Neuronal stem cell (in vitro differentiated cells): Measurements from ENCODE around the gene ACTR3C.
"Not testable (repeated sequence)": the region's sequence is repeated elsewhere in the genome, so short reads cannot be mapped to it uniquely, and the experiment has no call there.

Experiments
- DNase-seq: peaks from one replicate; pipeline ENCODE4 v3.0.0-alpha.2; 2013; ENCODE audit warnings: low spot score
- H2AFZ ChIP-seq: one replicate; pipeline ENCODE4 v1.6.1; 2013; ENCODE audit warnings: mild to moderate bottlenecking, low read length, inconsistent platforms
- H2AK5ac ChIP-seq: 2 replicates; pipeline ENCODE4 v1.6.1; 2013; ENCODE audit warnings: low read depth, mild to moderate bottlenecking, inconsistent platforms, low read length, moderate library complexity, mixed read lengths
- H2BK120ac ChIP-seq: 2 replicates; pipeline ENCODE4 v1.6.1; 2013; ENCODE audit warnings: low read depth, mild to moderate bottlenecking, inconsistent platforms, low read length, moderate library complexity, mixed read lengths
- H2BK12ac ChIP-seq: one replicate; pipeline ENCODE4 v1.6.1; 2013; ENCODE audit warnings: low read length, inconsistent platforms
- H2BK15ac ChIP-seq: 2 replicates; pipeline ENCODE4 v1.6.1; 2013; ENCODE audit warnings: mild to moderate bottlenecking, low read length, inconsistent platforms, mixed read lengths
- H2BK5ac ChIP-seq: one replicate; pipeline ENCODE4 v1.6.1; 2013; ENCODE audit warnings: inconsistent platforms, mild to moderate bottlenecking, low read length, moderate library complexity
- H3K14ac ChIP-seq: one replicate; pipeline ENCODE4 v1.6.1; 2013; ENCODE audit warnings: low read length, inconsistent platforms
- H3K18ac ChIP-seq: 2 replicates; pipeline ENCODE4 v1.6.1; 2013; ENCODE audit warnings: low read length, inconsistent platforms
- H3K23ac ChIP-seq: 2 replicates; pipeline ENCODE4 v1.6.1; 2013; ENCODE audit warnings: low read depth, mild to moderate bottlenecking, mixed read lengths, low read length, inconsistent platforms; ENCODE audit not compliant: poor library complexity
- H3K27ac ChIP-seq: replicated peaks from 3 replicates; pipeline ENCODE4 v1.5.1; 2013; ENCODE audit warnings: low read length, inconsistent platforms
- H3K27me3 ChIP-seq, 3 experiments: 2 replicates each; pipeline ENCODE4 v1.6.1; 2013; ENCODE audit warnings: low read length in 3 of 3, mild to moderate bottlenecking in 2 of 3, inconsistent platforms in 1 of 3, low read depth in 1 of 3, mixed read lengths in 1 of 3, moderate library complexity in 1 of 3; ENCODE audit not compliant: control insufficient read depth in 3 of 3, insufficient read depth in 3 of 3
- H3K36me3 ChIP-seq, 2 donors: replicated peaks in 1 of 2; 2 replicates each; pipeline ENCODE4 v1.6.1; 2013; ENCODE audit warnings: low read length in 2 of 2; ENCODE audit not compliant: control insufficient read depth in 2 of 2, insufficient read depth in 2 of 2
- H3K4ac ChIP-seq: 2 replicates; pipeline ENCODE4 v1.6.1; 2013; ENCODE audit warnings: inconsistent platforms, mild to moderate bottlenecking, low read length, moderate library complexity
- H3K4me1 ChIP-seq, 2 donors: 1 replicate in 1 of 2; 2 replicates in 1 of 2; pipeline ENCODE4 v1.6.1; 2013; ENCODE audit warnings: low read length in 2 of 2, low read depth in 1 of 2; ENCODE audit not compliant: control insufficient read depth in 2 of 2, insufficient read depth in 1 of 2
- H3K4me2 ChIP-seq: one replicate; pipeline ENCODE4 v1.6.1; 2013; ENCODE audit warnings: mild to moderate bottlenecking, low read length, inconsistent platforms; ENCODE audit not compliant: insufficient read depth, poor library complexity, severe bottlenecking
- H3K4me3 ChIP-seq, 2 donors: 2 replicates each; pipeline ENCODE4 v1.5.1; 2013; ENCODE audit warnings: low read length in 2 of 2, mild to moderate bottlenecking in 2 of 2, inconsistent platforms in 1 of 2, moderate library complexity in 1 of 2
- H3K79me1 ChIP-seq: one replicate; pipeline ENCODE4 v1.6.1; 2013; ENCODE audit warnings: low read depth, mild to moderate bottlenecking, inconsistent platforms, low read length, moderate library complexity
- H3K9ac ChIP-seq: one replicate; pipeline ENCODE4 v1.6.1; 2013; ENCODE audit warnings: mild to moderate bottlenecking, low read depth, low read length, inconsistent platforms; ENCODE audit not compliant: poor library complexity
- H3K9me3 ChIP-seq, 2 donors: replicated peaks in 1 of 2; 2 replicates each; pipeline versions ENCODE3 to v1.6.1; 2013; ENCODE audit warnings: low read length in 2 of 2, mild to moderate bottlenecking in 2 of 2, inconsistent platforms in 1 of 2, low read depth in 1 of 2, mixed read lengths in 1 of 2, moderate library complexity in 1 of 2; ENCODE audit not compliant: control insufficient read depth in 2 of 2, insufficient read depth in 1 of 2
- H4K8ac ChIP-seq: one replicate; pipeline ENCODE4 v1.6.1; 2013; ENCODE audit warnings: low read depth, mild to moderate bottlenecking, inconsistent platforms, low read length, moderate library complexity
- H4K91ac ChIP-seq: one replicate; pipeline ENCODE4 v1.6.1; 2013; ENCODE audit warnings: low read length, low read depth, mild to moderate bottlenecking, inconsistent platforms; ENCODE audit not compliant: poor library complexity
- WGBS, 2 donors: extraction: QIAGEN DNeasy Blood & Tissue Kit; methylation state at CpG; one replicate each; pipeline ENCODE4 v1.1.7; 2013; ENCODE audit warnings: missing lambda C conversion rate in 2 of 2, mixed read lengths in 1 of 2; ENCODE audit not compliant: insufficient read length in 2 of 2, insufficient replicate concordance in 1 of 2; ENCODE audit errors: extremely low coverage in 2 of 2; 5-methylcytosine and 5-hydroxymethylcytosine counted together

The ACTR3C gene

GRCh38 chr7:150306377-150306776 lies 17.0 kb downstream of the ACTR3C start:
- not testable (repeated sequence) for H3K23ac ChIP-seq, H4K8ac ChIP-seq, H2BK12ac ChIP-seq, H3K9ac ChIP-seq, H3K27ac ChIP-seq, H3K18ac ChIP-seq, H2AFZ ChIP-seq, H3K36me3 ChIP-seq, H2BK5ac ChIP-seq, H3K4ac ChIP-seq, H4K91ac ChIP-seq, H2BK15ac ChIP-seq, H2BK120ac ChIP-seq, H3K4me3 ChIP-seq, H3K4me1 ChIP-seq, H3K4me2 ChIP-seq, H3K27me3 ChIP-seq, H3K14ac ChIP-seq, H3K9me3 ChIP-seq, H2AK5ac ChIP-seq, DNase-seq, H3K79me1 ChIP-seq
- no CpG with 5 or more reads among the region's 5 CpGs for WGBS, 2 donors

- DNase-seq, H2BK5ac ChIP-seq, H2AK5ac ChIP-seq, H2BK12ac ChIP-seq, H4K91ac ChIP-seq, H3K27ac ChIP-seq, H3K4ac ChIP-seq, H3K14ac ChIP-seq, H3K4me2 ChIP-seq, H3K79me1 ChIP-seq, H2BK15ac ChIP-seq, H3K23ac ChIP-seq, H3K9ac ChIP-seq, H3K4me1 ChIP-seq, H3K4me3 ChIP-seq, H3K18ac ChIP-seq, H4K8ac ChIP-seq, H3K27me3 ChIP-seq, H2BK120ac ChIP-seq, H2AFZ ChIP-seq, H3K36me3 ChIP-seq, H3K9me3 ChIP-seq: not testable (repeated sequence)
- no CpG with 5 or more reads among the region's 2 CpGs for WGBS, 2 donors
These were observed 17.5 kb downstream of the ACTR3C start for GRCh38 chr7:150305903-150306284.

GRCh38 chr7:150305259-150305902 lies 18.0 kb downstream of the ACTR3C start:
- not testable (repeated sequence) for H3K27me3 ChIP-seq, H3K18ac ChIP-seq, H4K8ac ChIP-seq, H3K79me1 ChIP-seq, H4K91ac ChIP-seq, H3K9me3 ChIP-seq, H3K4ac ChIP-seq, H3K14ac ChIP-seq, H3K23ac ChIP-seq, H2AFZ ChIP-seq, H2BK15ac ChIP-seq, H2BK120ac ChIP-seq, H3K27ac ChIP-seq, H3K4me1 ChIP-seq, H2AK5ac ChIP-seq, H2BK12ac ChIP-seq, H3K4me3 ChIP-seq, DNase-seq, H3K9ac ChIP-seq, H2BK5ac ChIP-seq, H3K36me3 ChIP-seq, H3K4me2 ChIP-seq
- 100% methylated on average over 1 of the region's 11 CpGs; no CpG with 5 or more reads in 1 of the 2 donors for WGBS, 2 donors

GRCh38 chr7:150304499-150305258 lies 18.7 kb downstream of the ACTR3C start:
- H3K27me3 ChIP-seq, H4K8ac ChIP-seq, H3K4me1 ChIP-seq, H3K18ac ChIP-seq, H2BK5ac ChIP-seq, H3K4ac ChIP-seq, H4K91ac ChIP-seq, H2BK12ac ChIP-seq, H3K23ac ChIP-seq, H3K9ac ChIP-seq, H2AFZ ChIP-seq, H3K36me3 ChIP-seq, H2AK5ac ChIP-seq, DNase-seq, H2BK120ac ChIP-seq, H3K27ac ChIP-seq, H3K79me1 ChIP-seq, H3K14ac ChIP-seq, H3K4me3 ChIP-seq, H3K4me2 ChIP-seq, H2BK15ac ChIP-seq, H3K9me3 ChIP-seq: not testable (repeated sequence)
- WGBS, 2 donors = no CpG with 5 or more reads among the region's 8 CpGs
